ENCODE results near the gene TMOD1.
"Not testable (repeated sequence)": the region's sequence is repeated elsewhere in the genome, so short reads cannot be mapped to it uniquely, and the experiment has no call there.

DNA sequence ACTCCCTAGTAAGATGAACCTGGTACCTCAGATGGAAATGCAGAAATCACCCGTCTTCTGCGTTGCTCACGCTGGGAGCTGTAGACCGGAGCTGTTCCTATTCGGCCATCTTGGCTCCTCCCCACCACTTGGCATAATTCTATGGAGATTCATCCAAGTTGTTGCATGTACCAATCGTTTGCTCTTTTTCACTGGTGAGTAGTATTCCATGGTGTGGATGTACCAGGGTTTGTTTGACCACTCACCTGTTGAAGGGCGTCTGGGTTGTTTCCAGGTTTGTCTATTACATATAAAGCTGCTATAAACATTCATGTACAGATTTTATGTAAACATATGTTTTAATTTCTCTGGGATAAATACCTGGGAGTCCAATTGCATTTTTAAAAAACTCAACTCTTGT is 85.4 kb downstream of the TMOD1 start:
- TF ChIP-seq, protein P1, sequence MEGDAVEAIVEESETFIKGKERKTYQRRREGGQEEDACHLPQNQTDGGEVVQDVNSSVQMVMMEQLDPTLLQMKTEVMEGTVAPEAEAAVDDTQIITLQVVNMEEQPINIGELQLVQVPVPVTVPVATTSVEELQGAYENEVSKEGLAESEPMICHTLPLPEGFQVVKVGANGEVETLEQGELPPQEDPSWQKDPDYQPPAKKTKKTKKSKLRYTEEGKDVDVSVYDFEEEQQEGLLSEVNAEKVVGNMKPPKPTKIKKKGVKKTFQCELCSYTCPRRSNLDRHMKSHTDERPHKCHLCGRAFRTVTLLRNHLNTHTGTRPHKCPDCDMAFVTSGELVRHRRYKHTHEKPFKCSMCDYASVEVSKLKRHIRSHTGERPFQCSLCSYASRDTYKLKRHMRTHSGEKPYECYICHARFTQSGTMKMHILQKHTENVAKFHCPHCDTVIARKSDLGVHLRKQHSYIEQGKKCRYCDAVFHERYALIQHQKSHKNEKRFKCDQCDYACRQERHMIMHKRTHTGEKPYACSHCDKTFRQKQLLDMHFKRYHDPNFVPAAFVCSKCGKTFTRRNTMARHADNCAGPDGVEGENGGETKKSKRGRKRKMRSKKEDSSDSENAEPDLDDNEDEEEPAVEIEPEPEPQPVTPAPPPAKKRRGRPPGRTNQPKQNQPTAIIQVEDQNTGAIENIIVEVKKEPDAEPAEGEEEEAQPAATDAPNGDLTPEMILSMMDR (IDR thresholded peaks at IDR 0.05), result not testable (repeated sequence)
- not testable (repeated sequence) for TF ChIP-seq POLR2A (IDR thresholded peaks at IDR 0.05)

Data from thyroid gland (tissue), 4 donors.